Esophagus muscularis mucosa (tissue), 4 donors: ENCODE results near the gene KIAA0825. TPM values are rescaled to one million over a fixed set of nuclear protein-coding genes. Genes with fewer than 3 reads are reported as not detected.

Experiments used
- DNase-seq: peaks from one replicate; pipeline ENCODE4 v3.0.0-alpha.2; 2017; ENCODE audit errors: extremely low spot score
- H3K27ac ChIP-seq, 4 donors: fragments of 200-600 bp; sonication (generic); replicated peaks in 1 of 4; 1 replicate in 3 of 4; 2 replicates in 1 of 4; pipeline ENCODE4 v1.5.1; 2016 to 2019; ENCODE audit warnings: mild to moderate bottlenecking in 1 of 4
- H3K27me3 ChIP-seq, 4 donors: fragments of 200-600 bp; sonication (generic); one replicate each; pipeline versions ENCODE4 v1.5.1 to v1.6.0; 2016 to 2019
- H3K36me3 ChIP-seq, 4 donors: fragments of 200-600 bp; sonication (generic); one replicate each; pipeline ENCODE4 v1.5.1; 2016 to 2019
- H3K4me1 ChIP-seq, 4 donors: fragments of 200-600 bp; sonication (generic); one replicate each; pipeline ENCODE4 v1.5.1; 2016 to 2019
- H3K4me3 ChIP-seq, 4 donors: fragments of 200-600 bp; sonication (generic); 1 replicate in 2 of 4; 2 replicates in 2 of 4; pipeline ENCODE4 v1.5.1; 2016 to 2019; ENCODE audit warnings: mild to moderate bottlenecking in 4 of 4, moderate library complexity in 1 of 4
- H3K9me3 ChIP-seq, 4 donors: fragments of 200-600 bp; sonication (generic); 1 replicate in 3 of 4; 2 replicates in 1 of 4; pipeline ENCODE4 v1.5.1; 2016 to 2019
- CTCF ChIP-seq, 3 experiments: fragments of 200-600 bp in 2 of 3; fragments of 450-650 bp in 1 of 3; sonication (generic) in 2 of 3; IDR thresholded peaks; one replicate each; pipeline ENCODE4 v1.5.1; 2017 to 2019; ENCODE audit warnings: antibody characterized with exemption in 3 of 3, mild to moderate bottlenecking in 2 of 3, moderate library complexity in 1 of 3
- EP300 ChIP-seq: sonication (generic); formaldehyde crosslinking; IDR thresholded peaks from one replicate; pipeline ENCODE4 v1.6.1; 2017; ENCODE audit warnings: antibody characterized with exemption
- POLR2A ChIP-seq: fragments of 450-650 bp; IDR thresholded peaks from one replicate; pipeline ENCODE4 v1.6.1; 2017; ENCODE audit warnings: antibody characterized with exemption, moderate library complexity, mild to moderate bottlenecking, low read depth
- POLR2AphosphoS5 ChIP-seq, 2 donors: sonication (generic); formaldehyde crosslinking; IDR thresholded peaks; one replicate each; pipeline ENCODE4 v1.6.1; 2017; ENCODE audit warnings: antibody characterized with exemption in 2 of 2
- WGBS: methylation state at CpG from one replicate; pipeline ENCODE4 v1.1.5; 2018; 5-methylcytosine and 5-hydroxymethylcytosine counted together
- intact Hi-C: fragments of 100-400 bp; cut with DNase I; formaldehyde crosslinking; loops from one replicate; pipeline ENCODE4 v1.15.1; 2023
- total RNA-seq, 4 donors: library from RNA; depleted of rRNA; stranded (reverse); fragments of >200 nt; gene quantifications; one replicate each; pipeline versions ENCODE4 v1.1.0 to v1.2.1, GENCODE V29; 2016

The KIAA0825 gene
- total RNA-seq, 4 donors from 2014 or later: 2.3 to 4.2 (median 2.9) TPM

GRCh38 chr5:94423411-94423810 is 195.0 kb downstream of the KIAA0825 start:
- Histone ChIP-seq H3K9me3 (no peaks in the 10 kb centered on the region), H3K27ac (no peak overlapping the region), H3K27me3 (no peaks in the 10 kb centered on the region), H3K4me1 (no peaks in the 10 kb centered on the region), H3K36me3 (no peaks in the 10 kb centered on the region), H3K4me3 (no peak overlapping the region)
- intact Hi-C loops: no loop called here
- TF ChIP-seq CTCF (IDR thresholded peaks at IDR 0.05): no peak
- TF ChIP-seq POLR2AphosphoS5 (IDR thresholded peaks at IDR 0.05): no peak
- TF ChIP-seq POLR2A: no peak
- no peak for DNase-seq

GRCh38 chr5:94422812-94423211 is 195.6 kb downstream of the KIAA0825 start:
- no peak for DNase-seq
- H3K9me3 ChIP-seq: no peaks in the 10 kb centered on the region
- H3K4me3 ChIP-seq: no peak overlapping the region
- H3K36me3 ChIP-seq: no peaks in the 10 kb centered on the region
- TF ChIP-seq CTCF (IDR thresholded peaks at IDR 0.05) (no peak), POLR2A (no peak), EP300 (no peak), POLR2AphosphoS5 (IDR thresholded peaks at IDR 0.05) (no peak)
- 64% methylated on average over 3 of the region's 3 CpGs for WGBS
- no peaks in the 10 kb centered on the region for H3K4me1 ChIP-seq
- H3K27me3 ChIP-seq: no peaks in the 10 kb centered on the region
- no peak overlapping the region for H3K27ac ChIP-seq
- intact Hi-C loops: no loop called here

- no peak for DNase-seq
- TF ChIP-seq CTCF (IDR thresholded peaks at IDR 0.05): no peak
- no peak for TF ChIP-seq POLR2A
- no peak for TF ChIP-seq EP300
- no peak for TF ChIP-seq POLR2AphosphoS5 (IDR thresholded peaks at IDR 0.05)
- Histone ChIP-seq H3K36me3 (no peaks in the 10 kb centered on the region), H3K4me3 (no peak overlapping the region), H3K27ac (no peak overlapping the region), H3K4me1 (no peaks in the 10 kb centered on the region), H3K9me3 (no peaks in the 10 kb centered on the region), H3K27me3 (no peaks in the 10 kb centered on the region)
- intact Hi-C loops: no loop called here
- 76% methylated on average over 2 of the region's 2 CpGs for WGBS
Observed at GRCh38 chr5:94420885-94421284, 197.5 kb downstream of the KIAA0825 start.

- WGBS: 33% methylated on average over 1 of the region's 1 CpG
- no peaks in the 10 kb centered on the region for H3K4me1 ChIP-seq
- no peak for TF ChIP-seq CTCF (IDR thresholded peaks at IDR 0.05)
- no peak for TF ChIP-seq POLR2AphosphoS5 (IDR thresholded peaks at IDR 0.05)
- TF ChIP-seq EP300: no peak
- no peak for TF ChIP-seq POLR2A
Observed at GRCh38 chr5:94415798-94416197, 202.6 kb downstream of the KIAA0825 start.

DNA sequence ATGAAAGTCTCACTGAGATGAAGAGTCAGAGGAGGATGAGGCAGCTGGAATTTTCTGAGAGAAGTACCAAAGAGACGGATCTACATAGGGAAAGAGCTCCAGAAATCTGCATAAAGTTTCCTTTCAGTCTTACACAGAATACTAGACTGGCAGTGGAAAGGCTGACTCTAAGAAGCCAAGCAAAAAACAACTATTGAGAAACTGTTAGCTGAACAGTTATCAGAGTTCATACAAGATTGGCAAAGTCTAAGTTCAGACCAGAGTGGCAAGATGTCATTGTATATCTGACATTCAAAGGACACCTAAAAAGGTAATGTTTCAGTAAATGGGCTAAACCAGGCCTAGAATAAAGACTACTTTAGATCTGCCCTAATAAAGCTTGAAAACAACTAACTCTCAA is 209.0 kb downstream of the KIAA0825 start:
- 86% methylated on average over 1 of the region's 1 CpG for WGBS
- TF ChIP-seq POLR2A (no peak), CTCF (IDR thresholded peaks at IDR 0.05) (no peak), EP300 (no peak), POLR2AphosphoS5 (IDR thresholded peaks at IDR 0.05) (no peak)
- no peak overlapping the region for H3K27ac ChIP-seq
- intact Hi-C loops: no loop called here
- no peaks in the 10 kb centered on the region for H3K9me3 ChIP-seq
- H3K36me3 ChIP-seq: no peaks in the 10 kb centered on the region
- H3K27me3 ChIP-seq: no peaks in the 10 kb centered on the region
- DNase-seq: no peak
- H3K4me1 ChIP-seq: no peaks in the 10 kb centered on the region
- H3K4me3 ChIP-seq: no peak overlapping the region

More at GRCh38 chr5:94415798-94416197, 202.6 kb downstream of the KIAA0825 start:
- no peak for DNase-seq
- no peak overlapping the region for H3K4me3 ChIP-seq
- H3K9me3 ChIP-seq: no peaks in the 10 kb centered on the region
- H3K27ac ChIP-seq: no peak overlapping the region
- no peaks in the 10 kb centered on the region for H3K36me3 ChIP-seq
- no peaks in the 10 kb centered on the region for H3K27me3 ChIP-seq
- intact Hi-C loops: no loop called here
